ENCODE results near the gene FBRS.
A peak's percentile ranks its signal among the peaks of the same experiment; 100 is the strongest.

Gene FBRS

DNA sequence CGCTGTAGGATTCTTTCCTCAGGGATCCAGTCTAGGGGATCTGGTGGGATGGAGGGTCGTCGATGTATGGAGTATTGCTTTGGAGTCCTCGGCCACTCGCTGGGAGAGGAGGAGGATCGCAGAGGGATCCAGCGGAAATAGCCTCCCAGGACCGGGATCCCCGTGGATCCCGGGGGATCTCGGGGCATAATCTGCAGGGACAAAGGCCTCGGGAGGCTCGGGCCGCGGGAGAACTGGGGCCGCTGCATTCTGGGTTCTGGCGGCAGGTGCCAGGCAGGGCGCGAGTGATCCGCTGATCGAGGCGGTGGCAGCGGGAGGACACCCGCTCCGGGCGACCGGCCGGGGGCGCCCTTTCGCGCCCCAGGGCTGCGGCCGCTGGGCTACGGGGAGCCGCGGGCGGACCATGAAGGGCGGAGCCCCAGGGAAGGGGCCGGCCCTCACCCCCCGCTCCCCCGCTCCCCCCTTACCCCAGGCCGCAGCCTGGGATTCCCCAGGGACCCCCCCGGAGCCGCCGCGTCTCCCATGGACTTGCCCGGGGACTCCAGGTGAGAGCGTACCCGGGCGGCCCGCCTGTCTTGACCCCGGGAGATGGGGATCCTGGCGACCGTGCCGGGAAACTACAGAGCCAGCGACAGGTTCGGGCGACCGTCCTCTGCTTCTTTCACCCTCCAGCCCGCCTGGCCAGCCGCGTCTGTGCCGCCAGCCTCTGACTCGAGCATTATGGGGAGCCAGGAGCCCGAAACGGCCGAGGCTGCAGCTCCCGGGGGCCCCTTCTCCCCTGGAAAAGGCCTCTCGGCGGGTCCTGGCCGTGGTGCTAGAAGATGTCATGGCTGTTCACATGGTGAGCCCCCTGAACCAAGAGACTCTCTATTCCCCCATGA, 6.9 kb upstream of the FBRS start:
- peak overlapping the region; percentile 90 for H3K4me3 Mint-ChIP-seq
- H3K9me3 Mint-ChIP-seq: no peaks in the 10 kb centered on the region
- no peaks in the 10 kb centered on the region for H3K27me3 Mint-ChIP-seq
- peak overlapping the region; percentile 99 for H3K27ac Mint-ChIP-seq
- peaks cover 61% of the 10 kb centered on the region for H3K36me3 Mint-ChIP-seq (ENCODE audit: low read depth)
- intact Hi-C loops (cut with micrococcal nuclease): loop anchor here (2.0 kb wide), 2 partner anchors 47 to 271 kb away; partner anchors contain the start of genes FBXL19 and SRCAP
- peaks cover 48% of the 10 kb centered on the region for H3K4me1 Mint-ChIP-seq (ENCODE audit: low read depth)

DNA sequence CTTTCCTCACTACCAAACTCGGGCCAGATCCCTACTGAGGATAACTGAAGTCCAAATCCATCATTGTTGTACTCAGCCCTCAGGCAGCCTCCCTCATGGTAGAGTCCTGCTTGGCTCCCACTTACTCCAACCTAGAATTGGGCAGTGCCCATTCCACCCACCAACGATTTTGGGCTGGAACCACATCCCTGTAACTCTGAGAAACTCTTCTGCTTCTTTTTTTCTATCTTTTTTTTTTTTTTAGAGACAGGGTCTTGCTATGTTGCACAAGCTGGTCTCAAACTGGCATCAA, 6.3 kb upstream of the FBRS start:
- intact Hi-C loops (cut with micrococcal nuclease): no loop called here
- peak overlapping the region; percentile 90 for H3K4me3 Mint-ChIP-seq
- no peaks in the 10 kb centered on the region for H3K9me3 Mint-ChIP-seq
- peak overlapping the region; percentile 99 for H3K27ac Mint-ChIP-seq
- H3K27me3 Mint-ChIP-seq: no peaks in the 10 kb centered on the region
- peaks cover 67% of the 10 kb centered on the region for H3K36me3 Mint-ChIP-seq (ENCODE audit: low read depth)
- peaks cover 52% of the 10 kb centered on the region for H3K4me1 Mint-ChIP-seq (ENCODE audit: low read depth)

GRCh38 chr16:30652718-30653117, 5.5 kb upstream of the FBRS start:
- no peaks in the 10 kb centered on the region for H3K9me3 Mint-ChIP-seq
- peaks cover 60% of the 10 kb centered on the region for H3K4me1 Mint-ChIP-seq (ENCODE audit: low read depth)
- peaks cover 72% of the 10 kb centered on the region for H3K36me3 Mint-ChIP-seq (ENCODE audit: low read depth)
- H3K27me3 Mint-ChIP-seq: no peaks in the 10 kb centered on the region
- H3K4me3 Mint-ChIP-seq: peak overlapping the region; percentile 90
- peak overlapping the region; percentile 99 for H3K27ac Mint-ChIP-seq
- intact Hi-C loops (cut with micrococcal nuclease): no loop called here

- H3K4me3 Mint-ChIP-seq: no peak overlapping the region
- peaks cover 56% of the 10 kb centered on the region for H3K4me1 Mint-ChIP-seq (ENCODE audit: low read depth)
- peaks cover 87% of the 10 kb centered on the region for H3K36me3 Mint-ChIP-seq (ENCODE audit: low read depth)
- no peaks in the 10 kb centered on the region for H3K27me3 Mint-ChIP-seq
- no peaks in the 10 kb centered on the region for H3K9me3 Mint-ChIP-seq
- intact Hi-C loops (cut with micrococcal nuclease): loop anchor here (5.0 kb wide), 2 partner anchors 107 to 417 kb away; partner anchors contain the start of genes CFAP119, RNF40, ZNF646 and ZNF668
- no peak overlapping the region for H3K27ac Mint-ChIP-seq
Observed at GRCh38 chr16:30654856-30655255, 3.4 kb upstream of the FBRS start.

DNA sequence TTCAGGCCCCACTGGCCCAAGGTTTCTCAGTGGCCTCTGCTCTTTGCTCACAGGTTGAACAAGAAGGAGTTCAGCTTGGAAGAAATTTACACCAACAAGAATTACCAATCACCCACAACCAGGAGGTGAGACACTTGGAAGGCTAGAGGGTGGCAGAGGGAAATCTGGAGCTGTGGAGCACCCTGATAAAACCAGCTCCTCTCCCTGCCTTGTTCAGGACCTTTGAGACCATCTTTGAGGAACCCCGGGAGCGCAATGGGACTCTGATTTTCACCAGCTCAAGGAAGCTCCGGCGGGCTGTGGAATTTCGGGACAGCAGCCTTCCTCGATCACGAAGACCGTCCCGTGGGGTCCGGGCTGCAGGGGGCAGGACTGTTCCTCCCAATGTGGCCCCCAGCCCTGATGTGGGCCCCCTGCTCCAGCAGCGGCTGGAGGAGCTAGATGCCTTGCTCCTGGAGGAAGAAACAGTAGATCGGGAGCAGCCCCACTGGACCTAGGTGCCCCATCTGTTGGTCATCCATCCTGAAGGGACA, 2.4 kb upstream of the FBRS start:
- no peaks in the 10 kb centered on the region for H3K9me3 Mint-ChIP-seq
- no peak overlapping the region for H3K4me3 Mint-ChIP-seq
- intact Hi-C loops (cut with micrococcal nuclease): loop anchor here (5.0 kb wide), 2 partner anchors 106 to 416 kb away; partner anchors contain the start of genes CFAP119, RNF40, ZNF646 and ZNF668
- H3K36me3 Mint-ChIP-seq (ENCODE audit: low read depth): peaks cover 91% of the 10 kb centered on the region
- peak overlapping the region; percentile 100 for H3K27ac Mint-ChIP-seq
- no peaks in the 10 kb centered on the region for H3K27me3 Mint-ChIP-seq
- H3K4me1 Mint-ChIP-seq (ENCODE audit: low read depth): peaks cover 60% of the 10 kb centered on the region

- peak overlapping the region; percentile 100 for H3K27ac Mint-ChIP-seq
- H3K27me3 Mint-ChIP-seq: no peaks in the 10 kb centered on the region
- no peaks in the 10 kb centered on the region for H3K9me3 Mint-ChIP-seq
- H3K4me1 Mint-ChIP-seq (ENCODE audit: low read depth): peaks cover 65% of the 10 kb centered on the region
- intact Hi-C loops (cut with micrococcal nuclease): loop anchor here (5.0 kb wide), 2 partner anchors 106 to 416 kb away; partner anchors contain the start of genes CFAP119, RNF40, ZNF646 and ZNF668
- H3K4me3 Mint-ChIP-seq: no peak overlapping the region
- H3K36me3 Mint-ChIP-seq (ENCODE audit: low read depth): peaks cover 91% of the 10 kb centered on the region
Observed at GRCh38 chr16:30656388-30656787, 1.8 kb upstream of the FBRS start.

DNA sequence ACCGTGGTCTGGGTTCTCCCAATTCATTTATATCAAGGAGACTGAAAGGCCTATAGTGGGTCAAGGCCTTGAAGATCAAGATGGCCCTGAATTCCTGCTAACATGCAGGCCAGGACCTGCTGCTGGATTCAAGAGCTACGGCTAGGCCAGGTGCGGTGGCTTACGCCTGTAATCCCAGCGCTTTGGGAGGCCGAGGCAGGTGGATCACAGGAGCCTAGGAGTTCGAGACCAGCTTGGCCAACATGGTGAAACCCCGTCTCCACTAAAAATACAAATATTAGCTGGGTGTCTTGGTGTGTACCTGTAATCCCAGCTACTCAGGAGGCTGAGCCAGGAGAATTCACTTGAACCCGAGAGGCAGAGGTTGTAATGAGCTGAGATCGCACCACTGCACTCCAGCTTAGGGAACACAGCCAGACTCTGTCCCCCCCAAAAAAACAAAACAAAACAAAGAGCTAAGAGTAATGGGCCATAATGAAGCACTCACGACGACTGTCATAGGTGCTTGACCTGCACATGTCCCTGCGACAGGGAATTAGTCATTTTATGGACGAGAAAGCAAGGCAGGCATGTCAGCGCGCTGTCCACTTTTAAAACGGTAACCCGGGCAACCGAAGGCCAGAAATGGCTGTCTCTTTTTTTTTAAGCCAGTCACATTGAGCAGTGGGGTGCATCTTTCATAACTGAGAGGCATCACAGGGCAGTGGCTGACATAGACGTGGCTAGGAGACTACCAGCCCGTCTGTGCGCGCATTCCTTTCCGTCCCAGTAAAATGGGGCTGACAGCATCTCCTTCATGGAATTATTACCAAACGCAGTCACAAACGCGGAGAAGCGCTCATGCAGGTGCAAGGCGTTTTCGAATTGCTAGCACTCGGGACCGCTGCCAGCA, 1.0 kb upstream of the FBRS start:
- peak overlapping the region; percentile 100 for H3K27ac Mint-ChIP-seq
- H3K4me3 Mint-ChIP-seq: peak overlapping the region; percentile 75
- peaks cover 66% of the 10 kb centered on the region for H3K4me1 Mint-ChIP-seq (ENCODE audit: low read depth)
- H3K9me3 Mint-ChIP-seq: no peaks in the 10 kb centered on the region
- H3K36me3 Mint-ChIP-seq (ENCODE audit: low read depth): peaks cover 91% of the 10 kb centered on the region
- H3K27me3 Mint-ChIP-seq: no peaks in the 10 kb centered on the region
- intact Hi-C loops (cut with micrococcal nuclease): loop anchor here (5.0 kb wide), 2 partner anchors 105 to 415 kb away; partner anchors contain the start of genes CFAP119, RNF40, ZNF646 and ZNF668

DNA sequence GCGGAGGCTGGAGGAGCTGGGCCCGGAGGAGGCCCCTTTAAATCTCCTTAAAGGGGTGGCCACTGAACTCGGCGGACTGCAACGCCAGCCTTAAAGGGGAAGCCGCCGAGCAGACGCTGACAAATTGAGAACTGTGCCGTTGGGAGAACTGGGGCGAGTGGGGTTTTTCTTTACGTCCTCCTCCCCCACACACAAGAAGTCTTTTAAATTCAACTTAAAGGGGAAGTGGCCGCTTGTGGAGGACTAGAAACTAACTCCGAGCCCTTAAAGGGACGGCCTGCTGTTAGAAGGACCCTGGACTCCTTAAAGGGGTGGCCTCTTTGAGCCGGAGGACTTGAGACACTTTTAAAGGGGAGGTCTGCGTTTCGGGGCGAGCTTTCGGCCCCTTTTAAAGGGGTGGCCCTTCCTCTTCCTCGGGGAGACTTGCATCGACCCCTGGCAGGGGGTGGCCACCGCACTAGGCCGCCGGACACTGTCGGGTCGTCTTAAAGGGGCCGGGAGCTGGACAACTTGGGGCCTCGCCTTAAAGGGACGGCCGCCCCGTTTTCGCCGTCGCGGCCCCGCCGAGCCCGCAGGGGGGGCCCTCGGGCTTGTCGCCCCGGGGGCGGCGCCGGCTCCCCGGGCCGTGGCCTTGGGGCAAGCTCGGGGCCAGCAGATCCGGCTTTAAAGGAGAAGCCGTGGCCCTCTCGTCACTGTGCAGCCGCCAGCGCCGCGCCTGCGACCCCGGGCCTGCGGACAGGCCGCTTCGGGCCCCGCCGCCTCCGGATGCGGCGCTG, 688 bp downstream of the FBRS start:
- H3K4me3 Mint-ChIP-seq: peak overlapping the region; percentile 98
- H3K4me1 Mint-ChIP-seq (ENCODE audit: low read depth): peaks cover 73% of the 10 kb centered on the region
- no peaks in the 10 kb centered on the region for H3K9me3 Mint-ChIP-seq
- H3K36me3 Mint-ChIP-seq (ENCODE audit: low read depth): peaks cover 91% of the 10 kb centered on the region
- intact Hi-C loops (cut with micrococcal nuclease): loop anchor here (1.0 to 5.0 kb wide), 4 partner anchors 9 to 413 kb away; partner anchors contain the start of genes CFAP119, PRR14, RNF40 and ZNF646
- peak overlapping the region; percentile 100 for H3K27ac Mint-ChIP-seq
- no peaks in the 10 kb centered on the region for H3K27me3 Mint-ChIP-seq

DNA sequence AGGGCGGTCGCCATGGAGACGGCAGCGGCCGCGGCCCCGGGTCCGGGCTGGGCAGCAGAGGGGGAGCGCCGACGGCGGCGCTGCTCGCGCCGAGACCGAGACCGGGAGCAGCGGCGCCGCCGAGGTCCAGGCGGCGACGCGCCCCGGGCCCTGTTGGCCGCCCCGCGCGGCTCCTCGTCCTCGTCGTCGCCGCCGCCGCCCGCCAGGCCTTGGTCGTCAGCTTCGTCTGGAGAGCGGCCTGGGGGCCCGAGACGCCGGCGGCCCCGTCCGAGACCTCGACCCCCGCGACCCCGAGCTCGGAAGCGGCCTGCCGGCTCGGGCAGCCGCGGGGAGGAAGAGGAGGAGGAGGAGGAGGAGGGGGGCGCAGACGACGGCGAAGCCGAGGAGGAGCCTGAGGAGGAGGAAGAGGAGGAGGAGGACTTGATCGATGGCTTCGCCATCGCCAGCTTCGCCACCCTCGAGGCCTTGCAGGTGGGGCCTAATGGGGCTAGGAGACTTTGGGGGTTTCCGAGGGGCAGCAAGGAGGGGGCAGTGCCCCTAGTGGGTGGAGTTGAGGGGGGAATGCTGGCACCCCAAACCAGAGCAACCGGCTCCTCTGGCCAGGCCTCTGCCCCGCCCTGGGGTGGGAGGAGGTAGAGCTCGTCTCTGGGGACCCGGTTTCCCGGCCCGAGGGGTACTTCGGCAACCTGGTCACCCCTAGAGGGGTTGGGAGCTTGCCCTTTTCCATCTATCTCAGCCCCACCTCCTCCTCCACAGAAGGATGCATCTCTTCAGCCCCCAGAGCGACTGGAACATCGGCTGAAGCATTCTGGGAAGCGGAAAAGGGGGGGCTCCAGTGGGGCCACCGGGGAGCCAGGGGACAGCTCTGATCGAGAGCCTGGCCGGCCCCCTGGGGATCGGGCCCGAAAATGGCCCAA, 1.5 kb downstream of the FBRS start:
- peaks cover 67% of the 10 kb centered on the region for H3K4me1 Mint-ChIP-seq (ENCODE audit: low read depth)
- no peaks in the 10 kb centered on the region for H3K9me3 Mint-ChIP-seq
- intact Hi-C loops (cut with micrococcal nuclease): loop anchor here (5.0 kb wide), 2 partner anchors 103 to 413 kb away; partner anchors contain the start of genes CFAP119, RNF40, ZNF646 and ZNF668
- peak overlapping the region; percentile 85 for H3K4me3 Mint-ChIP-seq
- H3K27ac Mint-ChIP-seq: peak overlapping the region; percentile 57
- H3K27me3 Mint-ChIP-seq: no peaks in the 10 kb centered on the region
- H3K36me3 Mint-ChIP-seq (ENCODE audit: low read depth): peaks cover 91% of the 10 kb centered on the region

DNA sequence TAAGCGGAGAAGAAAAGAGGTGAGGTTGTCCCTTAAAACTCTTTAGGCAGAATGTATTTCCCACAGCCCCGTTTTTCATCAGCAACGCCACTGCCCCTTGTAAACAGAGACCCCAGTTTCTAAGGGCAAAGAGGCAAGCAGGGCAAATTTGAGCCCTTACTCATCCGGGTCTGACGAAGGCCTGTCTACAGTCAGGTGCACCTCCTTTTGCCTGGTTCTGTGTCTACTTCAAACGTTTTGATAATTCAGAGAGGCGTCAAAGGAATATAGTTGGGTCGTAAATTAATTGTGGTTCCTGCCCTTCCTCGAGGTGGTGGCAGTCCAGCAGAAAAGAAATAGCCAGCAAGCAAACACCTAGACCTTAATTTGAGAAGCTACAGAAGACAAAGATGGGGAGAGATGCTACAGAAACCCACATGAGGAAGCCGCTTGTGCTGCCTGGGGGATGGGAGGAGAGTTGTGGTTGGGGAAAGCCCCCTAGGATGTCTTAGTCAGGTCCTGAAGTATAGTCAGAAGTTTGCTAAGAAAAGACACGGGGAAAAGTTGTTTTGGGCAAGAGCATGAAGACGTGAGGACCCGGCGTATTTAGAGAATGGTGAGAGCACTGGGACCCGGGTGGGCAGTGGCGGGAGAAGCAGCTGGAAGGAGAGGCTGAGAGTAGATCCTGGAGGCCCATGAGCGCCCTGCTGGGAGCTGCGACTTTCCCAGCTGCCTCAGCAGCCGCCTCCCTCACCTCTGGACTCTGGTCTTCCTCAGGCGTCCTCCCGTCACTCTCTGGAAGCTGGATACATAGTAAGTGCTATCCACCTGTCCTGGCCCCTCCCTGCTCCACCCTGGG, 2.4 kb downstream of the FBRS start:
- peaks cover 91% of the 10 kb centered on the region for H3K36me3 Mint-ChIP-seq (ENCODE audit: low read depth)
- peak overlapping the region; percentile 85 for H3K4me3 Mint-ChIP-seq
- no peaks in the 10 kb centered on the region for H3K9me3 Mint-ChIP-seq
- peaks cover 68% of the 10 kb centered on the region for H3K4me1 Mint-ChIP-seq (ENCODE audit: low read depth)
- no peaks in the 10 kb centered on the region for H3K27me3 Mint-ChIP-seq
- intact Hi-C loops (cut with micrococcal nuclease): no loop called here
- H3K27ac Mint-ChIP-seq: peak overlapping the region; percentile 57

- Mint-ChIP-seq H3K27me3 (no peaks in the 10 kb centered on the region), H3K4me3 (no peak overlapping the region), H3K27ac (peak overlapping the region; percentile 42), H3K9me3 (no peaks in the 10 kb centered on the region), H3K36me3 (ENCODE audit: low read depth) (peaks cover 91% of the 10 kb centered on the region), H3K4me1 (ENCODE audit: low read depth) (peaks cover 58% of the 10 kb centered on the region)
- intact Hi-C loops (cut with micrococcal nuclease): no loop called here
Observed at GRCh38 chr16:30662449-30662848, 4.2 kb downstream of the FBRS start.
